MCF 10A (cell line): Measurements from ENCODE around the gene BRAF. TPM values are rescaled to one million over a fixed set of nuclear protein-coding genes. Genes with fewer than 3 reads are reported as not detected.

Source experiments
- BruUV-seq: library from RNA; stranded (reverse); fragments of 400-500 nt; replicated peaks from 2 replicates; lab custom pipeline; 2021; lab: Mats Ljungman, UMichigan
- CTCF ChIA-PET: fragments of 300-600 bp; sonication (Branson Sonifier 250); formaldehyde crosslinking; extraction: SDS; loops from one replicate; lab custom pipeline; 2021; ENCODE audit warnings: antibody characterized with exemption, inconsistent platforms; lab: Yijun Ruan, JAX
- POLR2A ChIA-PET: fragments of 300-600, 350-650 bp; sonication (Branson Sonifier 250); formaldehyde crosslinking; extraction: SDS; loops from one replicate; lab custom pipeline; 2020; ENCODE audit warnings: antibody characterized with exemption, inconsistent platforms; lab: Yijun Ruan, JAX
- DNase-seq: peaks from one replicate; pipeline ENCODE4 v3.0.0-alpha.2; 2018; ENCODE audit not compliant: unreplicated experiment
- H3K27ac Mint-ChIP-seq: one replicate; pipeline ENCODE4 v1.8.0; 2022; ENCODE audit warnings: mild to moderate bottlenecking, low read depth, mixed read lengths; ENCODE audit not compliant: unreplicated experiment
- H3K27me3 Mint-ChIP-seq: one replicate; pipeline ENCODE4 v1.8.0; 2022; ENCODE audit warnings: mixed read lengths; ENCODE audit not compliant: insufficient read depth, unreplicated experiment
- H3K36me3 Mint-ChIP-seq: one replicate; pipeline ENCODE4 v1.8.0; 2022; ENCODE audit warnings: mild to moderate bottlenecking, moderate library complexity, mixed read lengths; ENCODE audit not compliant: insufficient read depth, unreplicated experiment
- H3K4me1 Mint-ChIP-seq: one replicate; pipeline ENCODE4 v1.8.0; 2022; ENCODE audit warnings: mixed read lengths; ENCODE audit not compliant: insufficient read depth, unreplicated experiment
- H3K4me3 Mint-ChIP-seq: one replicate; pipeline ENCODE4 v1.8.0; 2022; ENCODE audit warnings: mild to moderate bottlenecking, moderate library complexity, mixed read lengths; ENCODE audit not compliant: unreplicated experiment
- H3K9me3 Mint-ChIP-seq: one replicate; pipeline ENCODE4 v1.8.0; 2022; ENCODE audit warnings: mixed read lengths; ENCODE audit not compliant: unreplicated experiment
- CTCF ChIP-seq: fragments of 200-600 bp; IDR thresholded peaks from one replicate; pipeline ENCODE4 v1.8.0; 2022; ENCODE audit warnings: antibody characterized with exemption, mild to moderate bottlenecking; ENCODE audit not compliant: unreplicated experiment
- intact Hi-C: fragments of 100-400 bp; cut with micrococcal nuclease; formaldehyde crosslinking; loops from 2 replicates; pipeline ENCODE4 v1.14.1; 2022
- total RNA-seq: library from RNA; stranded (reverse); gene quantifications from 2 replicates; pipeline ENCODE4 v1.2.3, GENCODE V29; 2022

Gene BRAF
- total RNA-seq, 1 experiment from 2014 or later: 33.7 TPM

GRCh38 chr7:140920745-140921144 is 4.0 kb downstream of the BRAF start:
- H3K9me3 Mint-ChIP-seq: no peaks in the 10 kb centered on the region

GRCh38 chr7:140918236-140918635 is 6.5 kb downstream of the BRAF start:
- ChIA-PET POLR2A (no interaction called here), CTCF (no interaction called here)
- Mint-ChIP-seq H3K9me3 (no peaks in the 10 kb centered on the region), H3K36me3 (no peaks in the 10 kb centered on the region), H3K4me1 (peaks cover 18% of the 10 kb centered on the region), H3K27me3 (no peaks in the 10 kb centered on the region), H3K4me3 (no peak overlapping the region), H3K27ac (no peak overlapping the region)
- no TSS peak for BruUV-seq
- intact Hi-C loops: no loop called here
- no peak for DNase-seq
- TF ChIP-seq CTCF: no peak

More at GRCh38 chr7:140920745-140921144, 4.0 kb downstream of the BRAF start:
- Mint-ChIP-seq H3K36me3 (peaks cover 5% of the 10 kb centered on the region), H3K4me1 (peaks cover 12% of the 10 kb centered on the region), H3K4me3 (no peak overlapping the region), H3K27ac (no peak overlapping the region), H3K27me3 (no peaks in the 10 kb centered on the region)
- CTCF ChIA-PET: interaction anchor here (1.1 to 1.2 kb wide), 2 partner anchors 19 to 93 kb away, joined by 3 to 4 read pairs; no protein-coding TSS in a partner anchor
- no TSS peak for BruUV-seq
- DNase-seq: no peak
- TF ChIP-seq CTCF: no peak
- POLR2A ChIA-PET: interaction anchor here (0.9 to 1.4 kb wide), 3 partner anchors 14 to 93 kb away, joined by 3 read pairs; partner anchors contain the start of gene MRPS33
- intact Hi-C loops: no loop called here

DNA sequence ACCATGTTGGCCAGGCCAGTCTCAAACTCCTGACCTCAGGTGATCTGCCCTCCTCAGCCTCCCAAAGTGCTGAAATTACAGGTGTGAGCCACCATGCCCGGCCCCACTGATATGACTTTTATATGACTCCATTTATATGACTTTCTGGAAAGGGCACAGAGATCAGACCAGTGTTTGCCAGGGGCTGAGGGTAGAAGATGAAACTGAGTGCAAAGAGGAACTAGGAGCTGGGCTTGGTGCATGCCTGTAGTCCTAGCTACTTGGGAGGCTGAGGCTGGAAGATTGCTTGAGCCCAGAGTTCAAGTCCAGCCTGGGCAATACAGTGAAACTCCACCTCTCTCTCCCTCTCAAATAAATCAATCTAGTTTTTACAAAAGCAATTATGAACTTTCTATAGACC is 7.5 kb downstream of the BRAF start:
- CTCF ChIA-PET: interaction anchor here (0.6 to 0.8 kb wide), 3 partner anchors 77 to 1714 kb away, joined by 3 to 4 read pairs (median 3); no protein-coding TSS in a partner anchor
- Mint-ChIP-seq H3K27me3 (no peaks in the 10 kb centered on the region), H3K36me3 (no peaks in the 10 kb centered on the region), H3K4me1 (peaks cover 27% of the 10 kb centered on the region), H3K9me3 (no peaks in the 10 kb centered on the region), H3K4me3 (no peak overlapping the region), H3K27ac (no peak overlapping the region)
- no TSS peak for BruUV-seq
- no peak for TF ChIP-seq CTCF
- intact Hi-C loops: no loop called here
- POLR2A ChIA-PET: no interaction called here
- no peak for DNase-seq

DNA sequence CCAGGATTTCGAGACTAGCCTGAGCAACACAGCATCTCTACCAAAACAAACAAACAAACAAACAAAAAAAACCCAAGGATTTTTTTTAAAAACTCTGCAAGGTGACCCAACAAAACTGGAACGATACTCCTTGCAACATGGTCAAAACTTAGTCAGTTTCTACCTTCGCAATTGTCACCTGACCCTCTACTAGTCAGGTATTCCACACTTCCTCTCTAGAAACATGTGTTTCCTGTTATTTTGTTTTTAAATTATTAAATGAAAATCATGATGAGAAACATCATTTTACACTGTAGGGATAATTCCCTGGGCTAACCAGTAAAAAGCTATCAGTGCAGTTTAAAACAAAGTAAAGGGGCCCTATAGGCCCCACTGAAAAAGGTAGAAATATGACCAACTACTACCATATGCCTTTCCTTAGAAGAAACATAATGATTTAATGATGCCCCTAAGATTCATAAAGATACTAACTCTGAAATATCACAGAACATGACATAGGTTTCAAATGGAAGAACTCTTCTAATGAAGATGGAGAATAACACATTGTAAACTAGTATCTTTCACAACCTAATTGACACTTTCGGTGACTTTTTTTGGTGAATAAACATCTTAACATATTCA is 8.7 kb downstream of the BRAF start:
- ChIA-PET CTCF (no interaction called here), POLR2A (no interaction called here)
- intact Hi-C loops: no loop called here
- Mint-ChIP-seq H3K27me3 (no peaks in the 10 kb centered on the region), H3K9me3 (no peaks in the 10 kb centered on the region), H3K4me1 (peaks cover 30% of the 10 kb centered on the region), H3K27ac (no peak overlapping the region), H3K4me3 (no peak overlapping the region), H3K36me3 (no peaks in the 10 kb centered on the region)
- no peak for DNase-seq
- TF ChIP-seq CTCF: no peak
- BruUV-seq: no TSS peak
